NCI-H510A (cell line): ENCODE measurements around the gene XYLT1.

Experiments used
- DNase-seq: peaks from one replicate; lab custom pipeline; 2025; lab: John Stamatoyannopoulos, UW

XYLT1 gene

DNA sequence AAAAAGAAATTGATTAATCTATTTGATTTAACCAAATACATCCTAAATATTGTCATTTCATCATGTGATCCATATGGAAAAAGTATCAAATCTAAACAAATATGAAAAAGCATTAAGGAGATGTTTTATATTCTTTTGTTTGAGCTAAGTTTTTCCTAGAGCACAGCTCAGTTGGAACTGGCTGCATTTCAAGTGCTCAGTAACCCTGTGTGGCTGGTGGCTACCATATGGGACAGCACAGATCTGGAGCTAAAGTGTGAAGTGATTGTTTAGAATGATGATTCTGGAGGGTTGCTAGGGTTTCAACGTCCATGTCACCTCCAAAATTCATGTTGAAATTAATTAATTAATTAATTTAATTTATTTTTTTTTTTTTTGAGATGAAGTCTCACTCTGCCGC is 137.5 kb downstream of the XYLT1 start:
- no peak for DNase-seq

DNA sequence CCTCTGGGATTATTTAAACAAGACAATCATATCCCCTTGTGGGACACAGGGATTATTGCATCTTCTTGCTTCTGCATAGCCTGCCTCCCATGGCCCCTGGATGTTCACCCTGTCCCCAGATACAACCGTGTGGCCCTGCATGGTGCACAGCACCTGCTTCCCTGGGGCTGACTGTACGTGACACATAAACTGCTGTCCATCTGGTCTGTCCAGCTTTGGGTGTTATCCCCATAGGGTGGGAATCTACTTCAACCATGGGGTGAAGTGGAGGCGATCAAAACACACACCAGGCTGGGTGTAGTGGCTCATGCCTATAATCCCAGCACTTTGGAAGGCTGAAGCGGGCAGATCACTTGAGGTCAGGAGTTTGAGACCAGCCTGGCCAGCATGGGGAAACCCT is 138.8 kb downstream of the XYLT1 start:
- DNase-seq, result no peak

DNA sequence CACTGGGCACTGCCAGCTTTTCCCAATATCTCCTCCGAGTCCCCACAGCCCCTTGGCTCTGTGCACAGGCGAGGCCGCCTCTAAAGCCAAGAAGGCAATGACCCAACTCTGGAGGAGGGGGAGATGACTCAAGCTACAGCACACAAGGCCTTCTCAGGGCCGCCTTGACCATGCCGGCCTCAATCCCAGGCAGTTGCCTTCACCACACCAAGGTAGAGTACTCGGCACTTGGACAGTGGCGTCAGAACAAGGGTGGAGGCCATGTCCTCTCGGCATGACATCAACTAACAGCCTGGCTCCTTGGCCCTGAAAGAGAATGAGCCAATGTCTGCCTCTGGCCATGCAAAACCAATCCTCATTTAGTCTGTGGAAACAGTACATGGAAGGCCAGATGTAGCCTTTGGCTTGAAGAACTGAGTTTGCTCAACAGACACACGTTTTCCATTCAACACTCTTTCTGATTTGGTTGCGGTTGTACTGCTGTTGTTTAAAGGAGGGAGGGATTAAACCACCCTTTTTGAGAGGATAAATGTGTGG is 139.6 kb downstream of the XYLT1 start:
- no peak for DNase-seq

DNA sequence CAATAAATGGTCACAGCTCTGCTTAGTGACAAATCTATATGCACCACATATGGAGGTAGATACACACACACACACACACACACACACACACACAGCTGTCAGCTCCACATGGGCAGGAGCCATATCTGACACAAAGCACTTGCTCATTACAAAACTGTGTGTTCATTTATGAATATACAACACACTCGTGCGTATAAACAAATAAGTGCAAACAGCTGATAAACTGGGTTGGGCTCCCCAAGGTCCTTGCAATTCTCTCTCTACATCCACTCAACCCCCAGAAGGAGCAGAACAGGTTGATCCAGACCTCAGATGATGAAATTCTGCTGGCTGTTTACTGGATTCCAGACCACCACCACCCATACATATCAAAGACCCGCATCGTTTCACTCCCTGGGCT is 140.7 kb downstream of the XYLT1 start:
- peak; percentile 35 for DNase-seq

DNA sequence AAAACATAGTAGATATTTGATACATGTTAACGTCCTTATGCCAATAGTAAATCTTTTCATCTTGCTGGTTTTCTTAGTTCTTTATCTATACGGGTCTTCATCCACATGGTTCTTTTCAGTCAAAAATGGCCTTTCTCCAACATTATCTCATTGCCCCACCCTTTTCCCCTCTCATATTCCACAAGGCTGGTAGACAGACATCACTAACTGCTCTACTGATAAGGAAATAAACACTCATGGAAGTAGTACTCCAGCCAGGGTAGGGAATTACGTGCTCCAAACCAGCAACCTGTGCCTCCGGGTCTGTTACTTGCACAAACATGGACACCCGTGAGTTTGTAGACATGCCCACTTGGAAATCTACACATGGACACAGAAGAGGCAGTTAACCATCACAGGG is 141.4 kb downstream of the XYLT1 start:
- no peak for DNase-seq

DNA sequence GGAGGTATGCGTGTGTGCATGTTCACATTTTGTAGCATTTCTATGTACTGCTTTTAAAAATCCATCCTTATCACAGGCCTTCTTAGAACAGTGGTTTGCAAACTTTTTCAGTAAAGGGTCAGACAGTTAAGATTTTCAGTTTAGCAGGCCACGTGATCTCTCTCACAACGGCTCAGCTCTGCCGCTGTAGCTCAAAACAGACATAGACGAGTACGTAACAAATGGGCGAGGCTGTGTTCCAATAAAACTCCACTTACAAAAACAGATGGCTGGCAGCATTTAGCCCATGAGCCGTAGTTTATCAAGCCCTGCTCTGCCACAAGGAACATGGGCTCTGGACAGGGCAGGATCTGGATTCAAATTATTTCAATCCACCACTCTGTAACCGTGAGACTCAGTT is 141.8 kb downstream of the XYLT1 start:
- peak; percentile 62 for DNase-seq

DNA sequence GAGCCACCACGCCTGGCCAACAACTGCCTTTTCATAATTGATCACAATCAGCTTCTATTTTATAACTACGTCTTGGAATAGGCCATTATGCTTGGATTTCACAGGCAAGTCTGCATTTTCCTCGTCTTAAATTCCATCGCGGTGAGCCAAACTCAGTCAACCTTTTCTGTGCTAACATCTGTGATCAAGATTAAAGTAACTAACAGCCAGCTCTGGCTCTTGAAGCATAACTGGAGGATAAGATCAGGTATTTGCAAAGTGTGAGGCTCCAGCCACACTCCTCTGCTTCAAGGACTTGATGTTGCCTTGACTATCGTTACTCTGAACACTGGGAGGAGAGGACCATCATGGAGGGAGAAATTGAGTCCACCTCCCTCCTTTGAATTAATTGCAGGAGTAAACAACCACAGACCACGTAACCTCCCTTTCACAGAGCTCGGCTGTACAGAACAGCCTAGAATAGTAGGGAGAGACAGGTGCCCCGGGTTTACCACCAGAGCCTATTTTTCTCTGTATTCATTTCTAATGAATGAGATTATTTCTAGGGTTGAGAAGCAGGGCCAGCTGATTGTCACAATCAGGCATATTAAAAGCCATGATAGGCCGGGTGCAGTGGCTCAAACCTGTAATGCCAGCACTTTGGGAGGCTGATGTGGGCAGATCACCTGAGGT is 143.0 kb downstream of the XYLT1 start:
- DNase-seq, result no peak

DNA sequence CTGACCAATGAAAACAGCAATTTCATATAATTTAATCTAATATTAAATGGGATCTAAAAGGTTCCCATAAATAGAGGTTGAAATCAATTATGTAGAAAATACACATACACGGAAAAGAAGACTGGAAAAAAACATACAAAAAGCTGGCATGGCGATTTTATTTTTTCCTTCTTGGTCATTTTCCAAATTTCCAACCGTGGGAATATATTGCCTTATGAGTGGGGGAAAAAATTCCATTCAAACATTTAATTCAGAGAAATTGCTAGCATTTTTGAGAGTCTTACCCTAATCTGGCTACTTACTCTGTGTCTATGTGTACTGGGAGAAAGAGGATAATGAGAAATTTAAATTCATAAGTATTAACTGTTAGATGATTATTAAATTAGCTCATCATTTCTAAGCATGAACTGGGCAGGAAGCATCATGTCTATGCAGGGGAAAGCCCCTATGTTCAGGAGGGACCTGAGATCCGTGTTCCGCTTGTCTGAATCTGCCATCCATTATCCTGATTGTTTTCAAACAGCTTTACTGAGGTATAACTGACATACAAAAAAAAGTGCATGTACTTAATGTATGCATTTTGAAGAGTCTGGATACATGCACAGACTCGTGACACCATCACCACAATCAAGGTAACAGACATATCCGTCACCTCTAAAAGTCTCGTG is 145.2 kb downstream of the XYLT1 start:
- no peak for DNase-seq

DNA sequence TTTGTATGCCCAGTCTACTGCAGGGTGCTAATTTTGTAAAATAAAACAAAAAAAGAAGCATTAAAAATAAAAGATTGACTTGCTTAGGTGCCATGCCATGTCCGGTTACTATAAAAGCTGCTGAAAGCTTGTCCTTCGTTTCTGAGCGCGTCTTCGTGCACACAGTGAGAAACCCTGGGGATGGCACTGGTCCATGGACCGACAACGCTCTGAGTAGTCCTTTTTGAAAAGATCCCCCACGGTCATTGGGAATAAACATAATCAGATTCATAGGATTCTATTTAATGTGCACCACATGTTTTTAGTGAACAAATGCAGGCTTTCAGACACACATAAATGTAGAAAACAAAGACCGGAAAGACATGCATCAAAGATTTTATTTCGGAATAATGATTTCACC is 146.3 kb downstream of the XYLT1 start:
- no peak for DNase-seq

DNA sequence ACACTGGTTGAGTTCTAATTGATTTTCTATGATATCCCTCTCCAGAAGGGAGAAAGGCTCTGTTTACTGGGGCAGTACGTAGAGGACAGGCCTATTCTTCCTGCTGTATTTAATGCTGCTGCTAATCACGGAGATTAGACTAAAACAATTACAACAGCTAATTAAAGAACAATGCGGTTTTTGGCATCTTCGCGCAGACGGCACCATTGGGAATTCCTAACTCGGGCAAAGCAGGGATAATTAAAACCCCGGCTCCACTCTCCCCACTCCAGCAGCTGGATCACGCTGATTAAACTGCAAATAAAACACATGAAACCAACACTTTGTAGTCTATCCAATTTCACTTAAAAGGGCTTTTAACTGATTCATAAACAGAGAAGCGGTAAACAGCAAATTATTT is 147.6 kb downstream of the XYLT1 start:
- no peak for DNase-seq

DNA sequence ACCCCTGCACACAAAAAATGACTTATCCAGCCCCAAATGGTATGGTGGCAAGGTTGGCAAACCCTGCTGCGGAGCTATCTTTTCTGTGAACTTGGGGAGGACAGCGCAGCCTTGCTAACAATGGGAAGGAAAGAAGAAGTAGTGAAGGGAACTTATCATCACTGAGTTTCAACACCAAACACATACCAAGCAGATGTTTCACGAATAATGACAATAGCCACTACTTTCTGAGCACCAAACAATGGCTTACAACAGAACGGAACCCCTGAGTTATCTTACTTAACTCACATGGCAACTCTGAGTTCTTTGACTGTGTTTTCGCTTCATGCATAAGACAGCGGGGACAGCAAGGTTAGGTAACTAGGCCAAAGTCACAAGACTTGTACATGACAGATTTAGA is 148.9 kb downstream of the XYLT1 start:
- DNase-seq, result no peak

DNA sequence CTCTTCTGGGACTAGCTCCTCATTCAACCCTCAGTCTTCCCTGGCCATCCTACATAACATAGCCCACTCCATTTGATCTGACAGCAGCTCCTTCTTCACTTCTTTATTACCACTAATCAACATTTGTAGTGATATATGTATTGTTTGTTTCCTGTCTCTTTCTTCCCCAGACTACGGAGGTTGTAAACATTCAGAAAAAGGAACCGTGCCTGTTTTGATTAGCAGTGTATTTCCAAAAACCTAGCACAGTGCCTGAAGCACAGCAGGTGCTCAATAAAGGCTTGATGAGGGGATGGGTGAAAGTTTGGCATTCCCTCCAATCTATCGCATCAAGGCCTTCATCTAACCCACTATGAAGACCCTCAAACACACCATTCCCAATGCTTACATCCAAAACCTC is 150.8 kb downstream of the XYLT1 start:
- no peak for DNase-seq

DNA sequence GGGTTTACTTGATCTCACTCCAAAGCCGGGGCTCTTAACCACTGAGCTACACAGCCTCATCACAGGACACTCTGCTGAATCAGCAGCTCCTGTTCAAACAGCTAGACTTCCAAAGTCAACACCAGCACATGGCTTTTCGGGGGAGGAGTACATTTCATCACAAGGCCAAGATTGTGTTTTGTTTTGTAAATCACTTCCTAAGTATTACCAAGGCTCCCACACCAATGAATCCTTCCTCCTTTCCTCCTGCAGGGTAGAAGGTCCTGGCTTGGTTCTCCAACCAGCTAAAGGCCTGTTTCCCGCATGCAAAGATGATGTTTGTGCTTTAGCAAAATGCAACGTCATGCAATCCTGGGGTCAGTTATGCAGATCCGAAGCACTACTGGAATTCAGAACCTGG is 152.5 kb downstream of the XYLT1 start:
- no peak for DNase-seq

DNA sequence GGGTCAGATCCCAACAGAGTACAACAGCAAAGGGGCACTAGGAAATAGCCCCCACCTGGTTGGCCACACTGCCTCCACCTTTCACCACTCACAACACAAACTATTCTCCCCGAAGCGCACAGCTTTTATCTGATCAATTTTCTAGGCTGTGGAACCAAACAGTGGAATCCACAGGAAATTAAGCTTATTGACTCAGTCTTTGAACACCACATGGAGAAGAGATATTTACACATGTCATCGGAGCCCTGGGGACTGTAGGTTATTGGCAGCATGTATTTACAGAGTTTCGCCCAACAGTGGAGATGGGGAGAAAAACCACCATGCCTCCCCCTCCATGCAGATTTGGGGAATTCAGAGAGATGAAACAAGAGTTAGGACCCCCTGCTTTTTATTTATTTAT is 154.8 kb downstream of the XYLT1 start:
- no peak for DNase-seq

DNA sequence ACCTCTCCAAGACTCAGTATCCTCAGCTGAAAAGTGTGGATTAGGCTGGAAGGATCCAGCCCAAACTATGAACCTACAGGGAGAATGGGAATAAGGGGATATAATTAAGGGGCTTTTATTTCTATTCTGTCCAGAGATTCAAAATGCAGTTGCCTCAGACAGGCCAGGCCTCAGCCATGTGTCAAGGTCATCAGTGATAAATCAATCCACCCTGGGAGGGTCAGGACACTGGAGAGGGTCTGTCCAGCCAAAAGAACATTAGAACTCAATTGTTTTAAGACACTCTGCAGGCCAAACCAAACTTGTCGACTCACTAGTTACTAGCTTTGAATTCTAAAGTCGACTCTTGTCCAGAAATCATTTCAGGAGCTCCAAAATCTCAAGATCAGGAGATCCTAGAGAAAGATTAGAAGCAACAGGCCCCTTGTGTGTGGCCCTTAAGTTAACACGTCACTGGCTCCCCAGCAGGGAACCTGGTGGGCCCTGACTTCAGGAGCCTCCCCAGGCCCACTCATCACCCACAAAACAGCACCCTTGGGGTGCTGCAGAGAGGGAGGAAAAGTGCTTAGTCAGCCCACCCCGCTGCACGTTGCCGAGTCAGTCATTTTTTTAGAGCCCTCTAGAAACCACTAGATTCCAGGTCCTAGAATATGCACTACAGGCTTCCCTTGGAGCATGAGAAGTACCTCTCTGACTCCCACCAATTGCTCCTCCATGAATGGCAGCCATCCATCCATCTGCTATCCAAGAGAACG is 156.8 kb downstream of the XYLT1 start:
- DNase-seq, result no peak

DNA sequence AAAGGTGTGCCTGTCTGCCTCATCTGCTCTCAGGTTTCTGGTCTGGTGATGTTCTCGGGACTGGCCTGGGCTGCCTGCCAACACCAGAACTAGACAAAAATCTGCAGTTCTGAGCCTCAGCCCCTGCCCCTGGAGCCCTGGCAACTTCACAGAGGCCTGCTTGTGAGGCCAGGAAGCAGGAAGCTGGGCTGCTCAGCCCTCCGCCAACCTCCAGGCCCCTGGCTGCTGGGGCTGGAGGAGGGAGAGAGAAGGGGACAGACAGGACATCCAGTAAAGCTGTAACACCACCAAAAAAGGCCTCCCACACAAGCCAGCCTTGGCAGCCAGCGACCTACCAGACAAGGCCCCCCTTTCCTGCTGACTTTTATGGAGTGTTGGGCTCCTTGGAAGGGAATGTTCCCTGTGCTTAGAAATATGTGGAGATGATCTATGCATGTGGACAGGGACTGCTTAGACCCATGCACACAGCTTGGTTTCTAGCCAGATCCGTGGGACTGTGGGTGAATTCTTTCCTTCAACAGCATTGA is 157.6 kb downstream of the XYLT1 start:
- DNase-seq, result no peak

DNA sequence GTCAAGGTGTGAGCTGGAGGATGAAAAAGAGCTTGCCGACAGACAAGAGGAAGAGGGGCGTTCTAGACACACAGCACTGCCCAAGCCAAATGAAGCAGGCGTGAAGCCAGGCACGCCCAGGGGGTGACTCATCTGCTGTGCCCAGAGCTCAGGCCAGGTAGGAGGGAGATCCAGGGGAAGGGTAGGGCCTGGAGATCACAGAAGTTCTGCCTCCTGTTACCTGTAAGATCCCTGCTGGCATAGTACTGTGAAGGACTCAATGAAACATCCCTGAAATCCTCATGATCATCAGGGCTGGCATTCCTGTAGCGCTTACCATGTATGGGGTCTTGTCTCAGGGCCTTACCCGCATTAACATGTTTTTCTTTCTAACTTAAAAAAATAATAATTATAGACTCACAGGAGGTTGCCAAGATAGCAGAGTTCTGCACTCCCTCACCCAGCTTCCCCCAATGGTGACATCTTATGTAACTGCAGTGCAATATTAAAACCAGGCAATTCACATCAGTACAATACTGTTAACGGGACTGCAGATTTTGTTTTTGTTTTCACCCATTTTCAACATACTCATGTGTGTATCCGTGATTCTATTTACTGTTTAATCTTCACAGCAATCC is 158.6 kb downstream of the XYLT1 start:
- DNase-seq, result no peak

DNA sequence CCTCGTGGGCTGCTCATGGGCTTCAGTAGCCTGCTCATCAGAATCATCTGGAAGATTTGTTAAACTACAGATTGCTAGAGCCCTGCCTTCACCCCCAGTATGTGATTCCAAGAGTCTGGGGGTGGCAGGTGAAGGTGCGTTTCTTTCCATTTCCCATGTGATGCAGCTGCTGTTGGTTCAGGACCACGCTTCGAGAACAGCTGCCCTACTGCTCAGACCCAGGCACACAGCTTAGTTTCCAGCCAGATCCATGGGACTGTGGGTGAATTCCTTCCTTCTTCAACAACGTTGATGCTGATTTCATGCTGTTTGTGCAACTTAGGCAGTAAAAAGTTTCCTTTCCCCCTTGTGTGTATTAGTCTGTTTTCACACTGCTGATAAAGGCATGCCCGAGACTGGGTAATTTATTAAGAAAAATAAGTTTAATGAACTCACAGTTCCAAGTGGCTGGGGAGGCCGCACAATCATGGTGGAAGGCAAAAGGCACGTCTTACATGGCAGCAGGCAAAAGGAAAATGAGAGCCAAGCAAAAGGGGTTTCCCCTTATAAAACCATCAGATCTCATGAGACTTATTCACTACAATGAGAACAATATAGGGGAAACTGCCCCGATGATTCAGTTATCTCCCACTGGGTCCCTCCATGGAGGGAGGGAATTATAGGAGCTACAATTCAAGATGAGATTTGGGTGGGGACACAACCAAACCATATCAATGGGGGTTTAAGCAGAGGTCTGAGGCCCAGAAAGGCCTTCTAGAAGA is 159.2 kb downstream of the XYLT1 start:
- no peak for DNase-seq

DNA sequence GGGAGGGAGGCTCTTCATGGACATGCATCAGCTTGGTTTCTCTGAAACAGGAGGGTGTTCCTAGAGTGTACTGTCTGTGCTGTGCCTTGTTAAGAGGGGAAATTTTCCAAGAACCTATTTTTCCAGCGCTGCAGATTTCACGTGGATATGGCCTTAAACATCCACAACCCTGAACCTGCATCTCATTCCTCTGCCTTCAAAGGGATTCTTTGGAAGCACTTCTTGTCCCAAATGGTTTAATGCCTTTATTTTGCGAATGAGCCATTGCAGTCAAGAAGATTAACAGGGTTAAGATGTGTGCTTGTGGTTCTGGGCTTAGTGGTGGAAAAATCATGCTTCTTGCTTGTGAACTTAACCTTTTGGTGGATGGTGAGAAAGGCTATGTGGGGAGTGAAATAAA is 161.2 kb downstream of the XYLT1 start:
- no peak for DNase-seq

DNA sequence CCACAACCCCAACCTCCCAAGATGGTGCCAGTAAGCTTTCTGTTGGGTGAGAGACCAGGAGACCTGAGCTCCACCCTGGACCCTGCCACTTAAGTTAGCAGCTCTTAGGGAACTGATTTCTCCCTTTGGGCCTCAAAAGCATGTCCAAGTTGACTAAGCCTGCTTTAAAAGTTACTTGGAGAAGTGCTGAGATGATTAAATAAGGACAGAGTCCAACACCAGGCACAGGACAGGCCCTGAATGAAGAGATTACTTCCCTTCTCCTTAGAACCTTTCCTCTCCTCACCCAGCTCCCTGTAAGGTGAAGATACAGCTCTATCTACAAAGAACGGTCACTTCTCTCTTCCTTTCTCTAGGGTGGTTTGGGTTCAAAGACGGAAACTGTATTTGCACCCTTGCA is 162.6 kb downstream of the XYLT1 start:
- no peak for DNase-seq

DNA sequence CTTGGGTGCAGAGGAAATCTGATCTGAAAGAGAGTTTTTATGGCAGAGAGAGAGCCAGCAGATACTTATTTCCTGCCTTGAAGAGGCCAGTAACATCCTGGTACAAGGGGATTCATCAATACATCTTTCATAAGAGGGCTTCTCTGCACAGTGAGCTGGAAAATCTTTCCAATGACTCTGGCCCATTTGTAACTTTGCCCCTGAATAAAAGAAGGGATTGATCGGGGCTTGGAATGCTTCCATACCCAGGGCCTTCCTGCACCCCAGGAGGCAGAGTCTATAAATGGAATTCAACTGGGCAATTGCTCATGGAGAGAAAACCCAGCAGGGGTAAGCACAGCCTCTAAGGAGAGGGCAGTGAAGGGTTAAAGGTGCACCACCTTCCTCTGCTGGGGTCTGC is 163.3 kb downstream of the XYLT1 start:
- DNase-seq, result no peak

DNA sequence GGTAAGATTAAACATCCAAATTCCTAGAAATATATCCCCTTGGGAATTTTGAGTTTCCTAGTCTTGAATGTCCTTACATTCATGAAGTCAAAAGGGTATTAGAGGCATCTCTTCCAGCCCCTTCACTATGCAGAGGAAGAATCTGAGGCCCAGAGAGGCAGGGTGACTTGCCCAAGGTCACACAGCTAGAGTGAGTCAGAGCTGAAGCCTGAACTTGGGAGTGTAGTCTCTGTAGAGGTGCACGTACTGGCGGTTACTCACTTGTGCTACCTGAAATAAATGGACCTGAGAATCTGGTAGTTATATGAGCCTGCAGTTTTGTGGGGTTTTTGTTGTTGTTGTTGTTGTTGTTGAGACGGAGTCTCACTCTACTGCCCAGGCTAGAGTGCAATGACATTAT is 164.0 kb downstream of the XYLT1 start:
- DNase-seq, result no peak
